ENCODE measurements around the gene ATF7IP.
A peak's percentile ranks its signal among the peaks of the same experiment; 100 is the strongest.
"Not testable (repeated sequence)": the region's sequence is repeated elsewhere in the genome, so short reads cannot be mapped to it uniquely, and the experiment has no call there.

The ATF7IP gene

GRCh38 chr12:14403293-14403692, 37.8 kb downstream of the ATF7IP start:
- TF ChIP-seq POLR2AphosphoS5 (IDR thresholded peaks at IDR 0.05; ENCODE audit: low read depth, low read length) (no peak), TAF1 (IDR thresholded peaks at IDR 0.05; ENCODE audit: borderline replicate concordance, low read depth, low read length) (no peak), POLR2A (IDR thresholded peaks at IDR 0.05; ENCODE audit: low read depth, low read length) (no peak)
- FAIRE-seq (no peak), DNase-seq (ENCODE audit: insufficient read length) (no peak)

GRCh38 chr12:14403711-14404196, 38.3 kb downstream of the ATF7IP start:
- DNase-seq (ENCODE audit: insufficient read length) (no peak), FAIRE-seq (no peak)
- TF ChIP-seq POLR2AphosphoS5 (IDR thresholded peaks at IDR 0.05; ENCODE audit: low read depth, low read length) (no peak), POLR2A (IDR thresholded peaks at IDR 0.05; ENCODE audit: low read depth, low read length) (no peak), TAF1 (IDR thresholded peaks at IDR 0.05; ENCODE audit: borderline replicate concordance, low read depth, low read length) (no peak)

GRCh38 chr12:14405407-14405806, 39.9 kb downstream of the ATF7IP start:
- not testable (repeated sequence) for DNase-seq (ENCODE audit: insufficient read length); FAIRE-seq

- TF ChIP-seq POLR2A (IDR thresholded peaks at IDR 0.05; ENCODE audit: low read depth, low read length) = no peak
- TF ChIP-seq TAF1 (IDR thresholded peaks at IDR 0.05; ENCODE audit: borderline replicate concordance, low read depth, low read length) = no peak
- no peak for TF ChIP-seq POLR2AphosphoS5 (IDR thresholded peaks at IDR 0.05; ENCODE audit: low read depth, low read length)
- DNase-seq (ENCODE audit: insufficient read length) (no peak), FAIRE-seq (no peak)
These were observed 42.7 kb downstream of the ATF7IP start for GRCh38 chr12:14408208-14408607.

- no peak for FAIRE-seq
- TF ChIP-seq TAF1 (IDR thresholded peaks at IDR 0.05; ENCODE audit: borderline replicate concordance, low read depth, low read length) = no peak
- TF ChIP-seq POLR2AphosphoS5 (IDR thresholded peaks at IDR 0.05; ENCODE audit: low read depth, low read length) = no peak
- TF ChIP-seq POLR2A (IDR thresholded peaks at IDR 0.05; ENCODE audit: low read depth, low read length) = no peak
- DNase-seq (ENCODE audit: insufficient read length) = no peak
These were observed 44.7 kb downstream of the ATF7IP start for GRCh38 chr12:14410177-14410576.

GRCh38 chr12:14410841-14411569, 45.5 kb downstream of the ATF7IP start:
- FAIRE-seq = no peak
- TF ChIP-seq POLR2A (IDR thresholded peaks at IDR 0.05; ENCODE audit: low read depth, low read length) = 0 out of 2 replicates have a peak, but pooled peaks have one; percentile 23
- TF ChIP-seq POLR2AphosphoS5 (IDR thresholded peaks at IDR 0.05; ENCODE audit: low read depth, low read length) = no peak
- DNase-seq (ENCODE audit: insufficient read length) = no peak

GRCh38 chr12:14416658-14417057, 51.2 kb downstream of the ATF7IP start:
- no peak for TF ChIP-seq TAF1 (IDR thresholded peaks at IDR 0.05; ENCODE audit: borderline replicate concordance, low read depth, low read length)
- no peak for TF ChIP-seq POLR2AphosphoS5 (IDR thresholded peaks at IDR 0.05; ENCODE audit: low read depth, low read length)
- no peak for TF ChIP-seq POLR2A (IDR thresholded peaks at IDR 0.05; ENCODE audit: low read depth, low read length)
- peak; percentile 80 for FAIRE-seq
- DNase-seq (ENCODE audit: insufficient read length) = no peak

- TF ChIP-seq POLR2AphosphoS5 (IDR thresholded peaks at IDR 0.05; ENCODE audit: low read depth, low read length) = no peak
- TF ChIP-seq POLR2A (IDR thresholded peaks at IDR 0.05; ENCODE audit: low read depth, low read length) = no peak
- TF ChIP-seq TAF1 (IDR thresholded peaks at IDR 0.05; ENCODE audit: borderline replicate concordance, low read depth, low read length) = no peak
- DNase-seq (ENCODE audit: insufficient read length) (no peak), FAIRE-seq (no peak)
These were observed 52.2 kb downstream of the ATF7IP start for GRCh38 chr12:14417715-14418114.

GRCh38 chr12:14418451-14418890, 53.0 kb downstream of the ATF7IP start:
- no peak for FAIRE-seq
- no peak for TF ChIP-seq POLR2A (IDR thresholded peaks at IDR 0.05; ENCODE audit: low read depth, low read length)
- TF ChIP-seq POLR2AphosphoS5 (IDR thresholded peaks at IDR 0.05; ENCODE audit: low read depth, low read length) = no peak
- TF ChIP-seq TAF1 (IDR thresholded peaks at IDR 0.05; ENCODE audit: borderline replicate concordance, low read depth, low read length) = no peak
- DNase-seq (ENCODE audit: insufficient read length) = no peak

GRCh38 chr12:14422516-14423230, 57.2 kb downstream of the ATF7IP start:
- DNase-seq (ENCODE audit: insufficient read length) = no peak
- TF ChIP-seq POLR2A (IDR thresholded peaks at IDR 0.05; ENCODE audit: low read depth, low read length) (no peak), POLR2AphosphoS5 (IDR thresholded peaks at IDR 0.05; ENCODE audit: low read depth, low read length) (no peak), TAF1 (IDR thresholded peaks at IDR 0.05; ENCODE audit: borderline replicate concordance, low read depth, low read length) (no peak)
- peak; percentile 33 for FAIRE-seq

- DNase-seq (ENCODE audit: insufficient read length) (no peak), FAIRE-seq (no peak)
- TF ChIP-seq POLR2AphosphoS5 (IDR thresholded peaks at IDR 0.05; ENCODE audit: low read depth, low read length) (no peak), POLR2A (IDR thresholded peaks at IDR 0.05; ENCODE audit: low read depth, low read length) (no peak), TAF1 (IDR thresholded peaks at IDR 0.05; ENCODE audit: borderline replicate concordance, low read depth, low read length) (no peak)
These were observed 59.1 kb downstream of the ATF7IP start for GRCh38 chr12:14424545-14424944.

GRCh38 chr12:14426792-14427191, 61.3 kb downstream of the ATF7IP start:
- DNase-seq (ENCODE audit: insufficient read length) (no peak), FAIRE-seq (peak; percentile 17)
- TF ChIP-seq POLR2AphosphoS5 (IDR thresholded peaks at IDR 0.05; ENCODE audit: low read depth, low read length) = no peak
- no peak for TF ChIP-seq POLR2A (IDR thresholded peaks at IDR 0.05; ENCODE audit: low read depth, low read length)
- TF ChIP-seq TAF1 (IDR thresholded peaks at IDR 0.05; ENCODE audit: borderline replicate concordance, low read depth, low read length) = no peak
